GM21390 (cell line): ENCODE data around the gene GBA2.

Source experiments
- ATAC-seq: cut with Tn5 transposase; IDR thresholded peaks from one replicate; pipeline ENCODE4 v1.9.1; 2021; ENCODE audit not compliant: unreplicated experiment

Gene GBA2

GRCh38 chr9:35696520-35697215 is 52.4 kb downstream of the GBA2 start:
- peak; percentile 84 for ATAC-seq

GRCh38 chr9:35695943-35696401 is 53.1 kb downstream of the GBA2 start:
- ATAC-seq = no peak

GRCh38 chr9:35691757-35692301 is 57.2 kb downstream of the GBA2 start:
- no peak for ATAC-seq

- ATAC-seq = no peak
Observed at GRCh38 chr9:35691334-35691650, 57.7 kb downstream of the GBA2 start.

- no peak for ATAC-seq
Observed at GRCh38 chr9:35690614-35691333, 58.3 kb downstream of the GBA2 start.

DNA sequence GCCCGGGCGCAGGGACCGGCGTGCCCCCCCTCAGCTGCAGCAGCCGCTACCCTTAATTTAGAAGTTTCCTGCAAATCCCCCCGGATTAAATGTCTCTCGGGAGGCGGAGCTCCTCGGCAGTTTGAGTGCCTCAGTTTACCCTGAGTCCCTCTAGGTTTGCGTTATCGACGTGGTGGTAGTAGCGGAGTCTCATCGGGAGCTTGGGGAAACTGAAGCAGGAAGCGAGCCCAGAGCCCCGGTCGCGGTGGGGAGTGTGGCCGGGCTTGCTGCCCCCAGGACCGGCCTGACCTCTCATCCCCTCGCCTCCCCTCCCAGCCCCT is 58.8 kb downstream of the GBA2 start:
- ATAC-seq = no peak

GRCh38 chr9:35689542-35690293 is 59.3 kb downstream of the GBA2 start, which contains the start of gene TPM2:
TPM2 (minus strand) TSS chr9:35689925; CDS start chr9:35689817, 108 bp downstream.
- no peak for ATAC-seq

GRCh38 chr9:35688558-35689541 is 60.2 kb downstream of the GBA2 start:
- no peak for ATAC-seq

DNA sequence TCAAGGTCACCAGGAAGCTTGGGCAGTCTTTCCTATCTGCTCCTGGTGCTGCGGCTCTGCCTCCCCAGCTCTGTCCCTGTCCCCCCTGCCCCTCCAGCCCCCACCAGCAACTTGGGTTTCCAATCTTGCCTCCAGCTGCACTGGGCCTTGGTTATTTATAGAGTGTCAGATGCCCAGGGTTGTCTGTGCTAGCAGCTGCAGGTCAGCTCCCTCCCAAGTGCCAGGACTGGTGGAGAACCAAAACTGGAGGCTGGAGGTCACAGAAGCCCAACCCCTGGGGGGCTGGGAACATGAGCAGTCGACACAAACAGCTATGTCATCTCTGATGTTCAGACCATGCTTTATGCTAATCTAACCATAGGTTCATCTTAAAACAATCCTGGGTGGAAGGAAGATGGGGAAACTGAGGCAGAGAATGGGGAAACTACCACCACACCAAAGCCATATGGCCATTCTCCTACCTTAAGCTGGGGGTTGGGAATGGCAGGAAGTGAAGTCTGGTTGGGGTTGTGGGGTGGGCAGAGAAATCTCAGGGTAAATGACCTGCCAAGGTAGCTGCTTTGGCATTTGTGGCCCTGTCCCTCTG is 61.0 kb downstream of the GBA2 start:
- ATAC-seq = no peak

DNA sequence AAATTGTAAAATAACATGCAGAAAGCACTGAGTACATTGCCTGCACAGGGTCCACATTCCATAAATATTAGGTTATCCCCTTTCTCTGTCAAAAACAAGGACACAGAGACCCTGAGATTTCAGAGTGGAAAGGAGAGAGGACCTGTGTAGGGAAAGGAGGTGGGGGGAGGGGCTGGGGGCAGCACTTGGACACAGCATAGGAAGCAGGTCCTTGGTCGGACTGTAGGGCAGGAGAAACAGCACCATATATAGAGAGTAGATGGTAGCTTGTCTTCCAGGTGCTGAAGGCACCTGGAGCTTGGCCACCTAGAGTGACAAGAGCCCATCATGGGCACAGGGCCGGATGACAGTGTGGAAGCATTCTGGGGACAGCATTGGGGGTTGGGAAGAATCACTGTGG is 61.7 kb downstream of the GBA2 start:
- ATAC-seq = no peak
